HG03159 (cell line): ENCODE measurements around the gene BRICD5.

Experiments
- ATAC-seq: cut with Tn5 transposase; IDR thresholded peaks from one replicate; pipeline ENCODE4 v1.9.1; 2021; ENCODE audit warnings: mild to moderate bottlenecking, moderate library complexity; ENCODE audit not compliant: unreplicated experiment

The BRICD5 gene

DNA sequence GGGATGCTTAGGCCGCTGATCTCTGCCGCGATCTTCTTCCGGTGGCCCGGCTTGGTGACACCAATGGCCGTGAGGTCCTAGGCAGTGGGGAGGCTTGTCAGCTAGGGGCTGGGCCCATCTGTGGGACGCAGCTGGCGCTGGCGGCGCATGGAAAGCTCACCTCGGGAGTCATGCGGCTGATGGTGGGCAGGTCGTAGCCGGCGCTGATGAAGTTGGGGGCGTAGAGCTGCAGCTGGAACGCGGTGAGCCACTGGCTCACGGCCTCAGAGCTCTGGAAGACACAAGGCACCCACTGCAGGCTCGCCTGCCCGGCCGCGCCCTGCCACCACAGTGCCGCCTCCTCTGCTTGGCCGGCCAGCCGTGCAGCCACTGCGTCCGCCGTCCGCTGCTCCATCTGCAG, 27.0 kb downstream of the BRICD5 start:
- ATAC-seq: no peak

- ATAC-seq: no peak
These were observed 28.7 kb downstream of the BRICD5 start for GRCh38 chr16:2181952-2182351.

DNA sequence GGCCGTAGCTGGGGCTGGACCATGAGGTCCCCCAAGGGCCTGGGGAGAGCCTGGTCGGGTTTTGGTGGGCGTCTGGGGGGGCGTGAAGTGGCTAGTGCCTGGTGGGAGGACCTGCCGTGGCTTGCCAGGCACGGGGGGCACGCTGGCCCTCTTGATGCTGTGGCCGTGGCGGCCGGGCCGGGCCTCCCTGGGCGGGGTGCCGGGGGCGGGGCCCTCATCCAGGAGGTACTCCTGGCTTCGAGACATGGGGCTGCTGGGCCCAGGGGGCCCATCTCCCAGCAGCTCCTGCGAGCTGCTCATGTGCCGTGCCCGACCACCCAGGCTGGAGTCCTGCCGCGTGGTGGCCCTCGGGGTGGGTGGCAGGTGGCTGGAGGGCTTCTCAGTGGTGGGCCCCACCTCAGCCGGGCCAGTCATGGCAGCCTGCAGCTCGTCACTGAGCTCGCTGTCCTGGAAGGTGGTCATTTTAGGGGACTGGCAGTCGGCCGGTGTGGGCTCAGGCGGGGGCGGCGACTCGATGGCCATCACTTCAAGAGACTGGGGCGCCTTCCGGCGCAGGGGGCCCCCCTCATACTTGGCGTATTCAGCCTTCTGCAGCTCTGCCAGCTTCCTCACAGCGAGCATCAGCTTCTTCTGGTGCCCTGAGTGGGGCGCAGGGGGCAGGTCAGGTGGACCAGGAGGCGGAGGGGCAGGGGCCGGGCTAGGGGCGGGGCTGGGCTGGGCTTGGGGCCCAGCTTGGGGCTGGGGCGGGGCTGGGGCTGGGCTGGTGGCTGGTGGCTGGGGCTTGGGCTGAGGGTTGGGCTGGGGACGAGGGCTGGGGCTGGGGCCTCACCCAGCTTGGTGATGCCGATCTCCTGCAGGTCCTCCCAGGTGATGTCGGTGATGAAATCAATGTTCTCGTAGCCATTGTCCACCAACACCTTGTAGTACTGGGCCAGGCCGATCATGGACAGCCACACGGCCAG, 29.4 kb downstream of the BRICD5 start:
- ATAC-seq: no peak

DNA sequence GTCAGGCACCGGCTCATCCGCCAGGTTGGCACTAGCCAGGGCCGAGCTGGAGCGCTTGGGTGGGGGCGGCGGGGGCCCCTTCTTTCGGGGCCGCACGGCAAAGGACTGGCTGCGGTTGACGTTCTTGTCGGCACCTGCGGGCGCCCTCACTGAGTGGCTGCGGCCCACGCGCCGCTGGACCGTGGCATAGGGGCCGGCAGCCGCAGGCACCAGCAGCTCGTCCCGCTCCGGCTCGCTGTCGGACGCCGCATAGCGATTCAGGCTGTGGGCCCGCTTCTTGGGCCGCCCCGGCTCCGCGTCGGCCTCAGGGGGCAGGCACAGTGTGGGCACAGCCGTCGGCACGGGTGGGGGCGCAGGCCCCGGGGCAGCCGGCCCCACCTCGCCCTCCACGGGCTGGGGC, 30.2 kb downstream of the BRICD5 start:
- no peak for ATAC-seq

- ATAC-seq: no peak
These were observed 31.1 kb downstream of the BRICD5 start for GRCh38 chr16:2179576-2179975.

GRCh38 chr16:2179107-2179501, 31.6 kb downstream of the BRICD5 start:
- no peak for ATAC-seq

- ATAC-seq: no peak
These were observed 32.1 kb downstream of the BRICD5 start for GRCh38 chr16:2178321-2179106.

- ATAC-seq: no peak
These were observed 33.1 kb downstream of the BRICD5 start for GRCh38 chr16:2177561-2177960.

DNA sequence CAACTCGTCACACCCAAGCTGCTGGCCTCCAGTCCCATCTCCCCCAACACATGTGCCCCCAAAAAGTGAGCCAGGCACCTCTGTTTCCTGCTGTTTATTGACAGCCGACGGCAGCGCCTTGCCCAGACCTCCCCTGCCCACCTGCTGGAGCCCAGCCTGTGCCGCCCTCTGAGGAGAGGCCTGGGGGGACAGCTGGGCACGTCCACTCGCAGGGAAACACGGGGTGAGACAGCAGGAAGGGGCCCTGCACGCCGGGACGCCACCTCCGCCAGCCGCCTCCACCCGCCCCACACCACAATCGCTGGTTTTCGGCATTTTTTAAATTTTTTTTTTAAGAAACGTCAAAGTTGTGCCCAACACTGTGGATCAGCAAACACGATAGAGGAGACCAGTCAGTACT, 33.6 kb downstream of the BRICD5 start:
- ATAC-seq: no peak

GRCh38 chr16:2176047-2176446, 34.6 kb downstream of the BRICD5 start:
- no peak for ATAC-seq

DNA sequence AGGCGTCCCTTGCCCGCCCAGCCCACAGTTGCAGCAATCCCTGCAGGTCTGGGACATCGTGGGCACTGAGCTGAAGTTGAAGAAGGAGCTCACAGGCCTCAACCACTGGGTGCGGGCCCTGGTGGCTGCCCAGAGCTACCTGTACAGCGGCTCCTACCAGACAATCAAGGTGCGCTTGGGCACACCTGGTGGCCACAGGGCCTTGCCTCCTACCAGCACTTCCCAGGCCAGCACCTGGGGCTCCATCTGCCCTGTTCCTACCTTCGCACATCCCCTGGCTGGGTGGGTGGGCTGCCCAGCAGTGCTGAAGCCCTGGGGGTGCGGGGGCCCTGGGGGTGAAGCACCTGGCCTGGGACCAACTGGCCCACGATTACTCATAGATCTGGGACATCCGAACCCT, 35.2 kb downstream of the BRICD5 start:
- no peak for ATAC-seq

- ATAC-seq: no peak
These were observed 36.1 kb downstream of the BRICD5 start for GRCh38 chr16:2174396-2175131.

DNA sequence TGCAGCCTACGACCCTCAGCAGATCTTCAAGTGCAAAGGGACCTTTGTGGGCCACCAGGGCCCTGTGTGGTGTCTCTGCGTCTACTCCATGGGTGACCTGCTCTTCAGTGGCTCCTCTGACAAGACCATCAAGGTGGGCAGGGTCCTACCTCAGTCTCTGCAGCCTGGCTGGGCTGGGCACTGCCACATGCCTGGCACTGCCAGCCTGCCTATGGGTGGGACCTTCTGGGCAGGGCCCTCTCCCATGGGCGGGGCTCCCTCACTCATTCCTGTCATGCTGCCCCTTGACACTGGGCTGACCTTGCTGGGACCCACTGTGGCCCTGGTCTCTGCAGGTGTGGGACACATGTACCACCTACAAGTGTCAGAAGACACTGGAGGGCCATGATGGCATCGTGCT, 36.7 kb downstream of the BRICD5 start:
- ATAC-seq: no peak

GRCh38 chr16:2173366-2173765, 37.3 kb downstream of the BRICD5 start:
- no peak for ATAC-seq

GRCh38 chr16:2172688-2173335, 37.9 kb downstream of the BRICD5 start:
- no peak for ATAC-seq

GRCh38 chr16:2171601-2172178, 39.0 kb downstream of the BRICD5 start:
- ATAC-seq: no peak

GRCh38 chr16:2170587-2171435, 39.9 kb downstream of the BRICD5 start:
- ATAC-seq: no peak

- no peak for ATAC-seq
These were observed 40.6 kb downstream of the BRICD5 start for GRCh38 chr16:2170080-2170479.

DNA sequence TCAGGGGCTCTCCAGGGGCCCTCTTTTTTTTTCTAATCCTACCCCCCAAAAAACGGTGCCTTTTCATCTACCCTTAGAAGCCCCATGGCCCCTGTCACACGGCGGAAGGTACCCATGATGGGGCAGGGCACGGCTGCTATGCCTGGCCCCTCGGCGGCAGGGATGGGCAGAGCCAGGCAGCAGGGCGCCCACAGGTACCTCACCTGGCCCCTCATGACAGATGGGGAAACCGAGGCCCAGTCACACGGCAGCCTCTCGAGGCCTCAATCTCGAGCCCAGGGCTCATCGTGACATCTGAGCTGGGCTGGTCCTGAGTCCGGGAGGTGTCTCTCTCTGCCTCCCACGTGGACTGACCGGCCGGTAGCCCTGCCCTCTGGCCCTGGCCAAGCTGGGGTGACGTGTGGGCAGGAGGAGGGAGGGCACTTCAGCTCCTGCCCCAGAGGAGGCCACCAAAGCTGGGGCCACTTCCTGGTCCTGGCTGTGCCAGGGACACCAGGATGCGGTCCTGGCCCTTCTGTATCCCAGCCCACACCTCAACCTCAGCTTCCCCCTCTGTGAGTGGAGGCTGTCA, 43.5 kb downstream of the BRICD5 start:
- no peak for ATAC-seq
